Measurements from ENCODE around the gene LUC7L.

GRCh38 chr16:261031-261691, 31.9 kb upstream of the LUC7L start:
- TF ChIP-seq CTCF (IDR thresholded peaks at IDR 0.05) (no peak), POLR2A (IDR thresholded peaks at IDR 0.05) (no peak)

All from testis (tissue), 2 donors.